Panc1 (cell line): ENCODE data around the gene PHLDB1. TPM values are rescaled to one million over a fixed set of nuclear protein-coding genes. Genes with fewer than 3 reads are reported as not detected.

Experiments
- ATAC-seq: fragments of 200-7000 bp; cut with Tn5 transposase; 2 replicates; pipeline ENCODE4 v1.9.1; 2020; ENCODE audit warnings: mild to moderate bottlenecking, moderate library complexity
- BruUV-seq: library from RNA; stranded (reverse); fragments of 400-500 nt; replicated peaks from 2 replicates; lab custom pipeline; 2021; lab: Mats Ljungman, UMichigan
- CTCF ChIA-PET: fragments of 300-600 bp; sonication (Branson Sonifier 250); formaldehyde crosslinking; loops from one replicate; lab custom pipeline; 2022; ENCODE audit warnings: antibody characterized with exemption; lab: Charles Lee
- POLR2A ChIA-PET: fragments of 300-600 bp; sonication (Branson Sonifier 250); formaldehyde crosslinking; loops from one replicate; lab custom pipeline; 2022; ENCODE audit warnings: antibody characterized with exemption; lab: Charles Lee
- DNase-seq: peaks from one replicate; pipeline ENCODE4 v3.0.0-alpha.2; 2010; ENCODE audit warnings: low read depth, low spot score
- H3K27ac ChIP-seq: 2 replicates; pipeline ENCODE4 v1.5.1; 2011; ENCODE audit warnings: mild to moderate bottlenecking, low read length, inconsistent platforms
- H3K27me3 ChIP-seq: fragments of 200-500 bp; sonication (Bioruptor generic); 2 replicates; pipeline ENCODE4 v1.6.0; 2014; ENCODE audit warnings: low read length, inconsistent platforms; ENCODE audit not compliant: control insufficient read depth, insufficient read depth
- H3K36me3 ChIP-seq: fragments of 200-500 bp; sonication (Bioruptor generic); 2 replicates; pipeline ENCODE4 v1.5.1; 2014; ENCODE audit warnings: inconsistent platforms, mild to moderate bottlenecking, low read length, moderate library complexity; ENCODE audit not compliant: control insufficient read depth, insufficient read depth
- H3K4me1 ChIP-seq: 2 replicates; pipeline ENCODE4 v1.5.1; 2011; ENCODE audit warnings: inconsistent platforms, mild to moderate bottlenecking, low read length, moderate library complexity; ENCODE audit not compliant: control insufficient read depth, insufficient read depth
- H3K4me3 ChIP-seq, 2 experiments: 2 replicates each; pipeline ENCODE4 v1.5.1; 2011 to 2012; ENCODE audit warnings: low read depth in 2 of 2, low read length in 2 of 2, mild to moderate bottlenecking in 2 of 2, inconsistent platforms in 1 of 2, moderate library complexity in 1 of 2
- H3K9me3 ChIP-seq: fragments of 200-500 bp; sonication (Bioruptor generic); 2 replicates; pipeline ENCODE4 v1.5.1; 2014; ENCODE audit warnings: low read depth, mild to moderate bottlenecking, inconsistent platforms, low read length, moderate library complexity; ENCODE audit not compliant: control insufficient read depth, insufficient read depth
- CTCF ChIP-seq: fragments of 450-650 bp; IDR thresholded peaks from 2 replicates; pipeline ENCODE4 v1.5.1; 2017; ENCODE audit warnings: mild to moderate bottlenecking
- POLR2AphosphoS5 ChIP-seq: IDR thresholded peaks from 2 replicates; pipeline ENCODE4 v1.6.1; 2012; ENCODE audit warnings: mild to moderate bottlenecking, low read depth, low read length, moderate library complexity
- REST ChIP-seq, 2 experiments: IDR thresholded peaks; 2 replicates each; pipeline ENCODE4 v1.6.1; 2011 to 2012; ENCODE audit warnings: low read depth in 2 of 2, control low read depth in 1 of 2, low read length in 1 of 2, mild to moderate bottlenecking in 1 of 2, moderate library complexity in 1 of 2; ENCODE audit not compliant: insufficient read depth in 1 of 2
- SIN3A ChIP-seq: IDR thresholded peaks from 2 replicates; pipeline ENCODE4 v1.6.1; 2012; ENCODE audit warnings: low read depth, mild to moderate bottlenecking, low read length, moderate library complexity, borderline replicate concordance; ENCODE audit not compliant: insufficient read depth
- TCF7L2 ChIP-seq: IDR thresholded peaks from 2 replicates; pipeline ENCODE4 v1.6.1; 2011; ENCODE audit warnings: mild to moderate bottlenecking, low read depth, low read length, inconsistent platforms
- in situ Hi-C: cut with HindIII; loops from 2 replicates; pipeline ENCODE4 v1.10.0; 2016; ENCODE audit warnings: low sequenced_read_pairs, low pct_unique_long_range_greater_than_20kb
- intact Hi-C: fragments of 100-400 bp; cut with micrococcal nuclease; formaldehyde crosslinking; loops from one replicate; pipeline ENCODE4 v1.10.0; 2022; ENCODE audit not compliant: unreplicated experiment
- total RNA-seq: library from RNA; stranded (reverse); gene quantifications from one replicate; pipeline ENCODE4 v1.2.1, GENCODE V29; 2021; ENCODE audit not compliant: unreplicated experiment

The PHLDB1 gene
- total RNA-seq, 1 experiment from 2014 or later: 97.7 TPM

GRCh38 chr11:118631142-118631909 lies 23.9 kb downstream of the PHLDB1 start:
- Histone ChIP-seq H3K4me1 (no peaks in the 10 kb centered on the region), H3K27me3 (no peaks in the 10 kb centered on the region), H3K27ac (no peak overlapping the region), H3K4me3 (no peak overlapping the region), H3K9me3 (no peaks in the 10 kb centered on the region), H3K36me3 (peaks cover 7% of the 10 kb centered on the region; the same call in 1 of the 2 replicates)
- DNase-seq: no peak
- ChIA-PET POLR2A (no interaction called here), CTCF (interaction anchor here (0.6 kb wide), 2 partner anchors 24 to 33 kb away, joined by 4 to 8 read pairs; no protein-coding TSS in a partner anchor)
- intact Hi-C loops (no loop called here), in situ Hi-C loops (no loop called here)
- no peak for ATAC-seq
- TF ChIP-seq TCF7L2 (no peak), CTCF (no peak), POLR2AphosphoS5 (no peak)
- no TSS peak for BruUV-seq

GRCh38 chr11:118632577-118633318 lies 25.3 kb downstream of the PHLDB1 start:
- no peaks in the 10 kb centered on the region for H3K9me3 ChIP-seq
- H3K4me1 ChIP-seq: no peaks in the 10 kb centered on the region
- H3K27ac ChIP-seq: no peak overlapping the region
- BruUV-seq: no TSS peak
- intact Hi-C loops: no loop called here
- no peak for DNase-seq
- no peak for TF ChIP-seq CTCF
- TF ChIP-seq REST (IDR thresholded peaks at IDR 0.05; ENCODE audit: insufficient read depth in 1 of 2, low read depth in 2 of 2, low read length in 1 of 2): no peak
- no peak for TF ChIP-seq TCF7L2
- no peak for TF ChIP-seq POLR2AphosphoS5
- no peak for TF ChIP-seq SIN3A
- H3K4me3 ChIP-seq: no peak overlapping the region
- ChIA-PET POLR2A (interaction anchor here (0.6 kb wide), 1 partner anchor 234 kb away, joined by 10 read pairs; no protein-coding TSS in a partner anchor), CTCF (no interaction called here)
- peaks cover 9% of the 10 kb centered on the region; the same call in 1 of the 2 replicates for H3K36me3 ChIP-seq
- no peak for ATAC-seq
- in situ Hi-C loops: no loop called here
- H3K27me3 ChIP-seq: no peaks in the 10 kb centered on the region
